Panc1 (cell line): ENCODE measurements around the gene TNNC2. TPM values are rescaled to one million over a fixed set of nuclear protein-coding genes. Genes with fewer than 3 reads are reported as not detected.

ENCODE experiments used
- ATAC-seq: fragments of 200-7000 bp; cut with Tn5 transposase; 2 replicates; pipeline ENCODE4 v1.9.1; 2020; ENCODE audit warnings: mild to moderate bottlenecking, moderate library complexity
- BruUV-seq: library from RNA; stranded (reverse); fragments of 400-500 nt; replicated peaks from 2 replicates; lab custom pipeline; 2021; lab: Mats Ljungman, UMichigan
- CTCF ChIA-PET: fragments of 300-600 bp; sonication (Branson Sonifier 250); formaldehyde crosslinking; loops from one replicate; lab custom pipeline; 2022; ENCODE audit warnings: antibody characterized with exemption; lab: Charles Lee
- POLR2A ChIA-PET: fragments of 300-600 bp; sonication (Branson Sonifier 250); formaldehyde crosslinking; loops from one replicate; lab custom pipeline; 2022; ENCODE audit warnings: antibody characterized with exemption; lab: Charles Lee
- DNase-seq: peaks from one replicate; pipeline ENCODE4 v3.0.0-alpha.2; 2010; ENCODE audit warnings: low read depth, low spot score
- H3K27ac ChIP-seq: 2 replicates; pipeline ENCODE4 v1.5.1; 2011; ENCODE audit warnings: mild to moderate bottlenecking, low read length, inconsistent platforms
- H3K27me3 ChIP-seq: fragments of 200-500 bp; sonication (Bioruptor generic); 2 replicates; pipeline ENCODE4 v1.6.0; 2014; ENCODE audit warnings: low read length, inconsistent platforms; ENCODE audit not compliant: control insufficient read depth, insufficient read depth
- H3K36me3 ChIP-seq: fragments of 200-500 bp; sonication (Bioruptor generic); 2 replicates; pipeline ENCODE4 v1.5.1; 2014; ENCODE audit warnings: inconsistent platforms, mild to moderate bottlenecking, low read length, moderate library complexity; ENCODE audit not compliant: control insufficient read depth, insufficient read depth
- H3K4me1 ChIP-seq: 2 replicates; pipeline ENCODE4 v1.5.1; 2011; ENCODE audit warnings: inconsistent platforms, mild to moderate bottlenecking, low read length, moderate library complexity; ENCODE audit not compliant: control insufficient read depth, insufficient read depth
- H3K4me3 ChIP-seq, 2 experiments: 2 replicates each; pipeline ENCODE4 v1.5.1; 2011 to 2012; ENCODE audit warnings: low read depth in 2 of 2, low read length in 2 of 2, mild to moderate bottlenecking in 2 of 2, inconsistent platforms in 1 of 2, moderate library complexity in 1 of 2
- H3K9me3 ChIP-seq: fragments of 200-500 bp; sonication (Bioruptor generic); 2 replicates; pipeline ENCODE4 v1.5.1; 2014; ENCODE audit warnings: low read depth, mild to moderate bottlenecking, inconsistent platforms, low read length, moderate library complexity; ENCODE audit not compliant: control insufficient read depth, insufficient read depth
- POLR2AphosphoS5 ChIP-seq: IDR thresholded peaks from 2 replicates; pipeline ENCODE4 v1.6.1; 2012; ENCODE audit warnings: mild to moderate bottlenecking, low read depth, low read length, moderate library complexity
- SIN3A ChIP-seq: IDR thresholded peaks from 2 replicates; pipeline ENCODE4 v1.6.1; 2012; ENCODE audit warnings: low read depth, mild to moderate bottlenecking, low read length, moderate library complexity, borderline replicate concordance; ENCODE audit not compliant: insufficient read depth
- TCF7L2 ChIP-seq: IDR thresholded peaks from 2 replicates; pipeline ENCODE4 v1.6.1; 2011; ENCODE audit warnings: mild to moderate bottlenecking, low read depth, low read length, inconsistent platforms
- in situ Hi-C: cut with HindIII; loops from 2 replicates; pipeline ENCODE4 v1.10.0; 2016; ENCODE audit warnings: low sequenced_read_pairs, low pct_unique_long_range_greater_than_20kb
- intact Hi-C: fragments of 100-400 bp; cut with micrococcal nuclease; formaldehyde crosslinking; loops from one replicate; pipeline ENCODE4 v1.10.0; 2022; ENCODE audit not compliant: unreplicated experiment
- total RNA-seq: library from RNA; stranded (reverse); gene quantifications from one replicate; pipeline ENCODE4 v1.2.1, GENCODE V29; 2021; ENCODE audit not compliant: unreplicated experiment
- TF ChIP-seq, protein P1 (sequence below): fragments of 450-650 bp; IDR thresholded peaks from 2 replicates; pipeline ENCODE4 v1.5.1; 2017; ENCODE audit warnings: mild to moderate bottlenecking
- TF ChIP-seq, protein P2 (sequence below), 2 experiments: IDR thresholded peaks; 2 replicates each; pipeline ENCODE4 v1.6.1; 2011 to 2012; ENCODE audit warnings: low read depth in 2 of 2, control low read depth in 1 of 2, low read length in 1 of 2, mild to moderate bottlenecking in 1 of 2, moderate library complexity in 1 of 2; ENCODE audit not compliant: insufficient read depth in 1 of 2

TNNC2 gene
- total RNA-seq, 1 experiment from 2014 or later: 0.26 TPM

DNA sequence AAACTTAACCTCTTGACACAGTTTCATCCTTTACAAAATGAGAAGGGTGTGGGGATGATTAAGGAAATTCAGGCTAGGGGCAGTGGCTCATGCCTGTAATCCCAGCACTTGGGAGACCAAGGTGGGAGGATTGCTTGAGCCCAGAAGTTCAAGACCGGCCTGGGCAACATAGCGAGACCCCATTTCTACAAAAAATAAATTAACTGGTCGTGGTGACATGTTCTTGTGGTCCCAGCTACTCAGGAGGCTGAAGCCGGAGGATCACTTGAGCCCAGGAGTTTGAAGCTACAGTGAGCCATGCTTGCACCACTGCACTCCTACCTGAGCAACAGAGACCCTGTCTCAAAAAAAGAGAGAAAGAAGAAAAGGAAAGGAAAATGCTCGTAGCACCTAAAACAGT lies 39.3 kb upstream of the TNNC2 start:
- in situ Hi-C loops: no loop called here
- Histone ChIP-seq H3K9me3 (no peaks in the 10 kb centered on the region), H3K4me1 (peaks cover 7% of the 10 kb centered on the region; the same call in 1 of the 2 replicates), H3K4me3 (no peak overlapping the region), H3K36me3 (no peaks in the 10 kb centered on the region), H3K27ac (no peak overlapping the region), H3K27me3 (no peaks in the 10 kb centered on the region)
- ATAC-seq (no peak), DNase-seq (no peak)
- ChIA-PET POLR2A (no interaction called here), CTCF (no interaction called here)
- intact Hi-C loops: no loop called here
- BruUV-seq: no TSS peak
- TF ChIP-seq, protein P1, sequence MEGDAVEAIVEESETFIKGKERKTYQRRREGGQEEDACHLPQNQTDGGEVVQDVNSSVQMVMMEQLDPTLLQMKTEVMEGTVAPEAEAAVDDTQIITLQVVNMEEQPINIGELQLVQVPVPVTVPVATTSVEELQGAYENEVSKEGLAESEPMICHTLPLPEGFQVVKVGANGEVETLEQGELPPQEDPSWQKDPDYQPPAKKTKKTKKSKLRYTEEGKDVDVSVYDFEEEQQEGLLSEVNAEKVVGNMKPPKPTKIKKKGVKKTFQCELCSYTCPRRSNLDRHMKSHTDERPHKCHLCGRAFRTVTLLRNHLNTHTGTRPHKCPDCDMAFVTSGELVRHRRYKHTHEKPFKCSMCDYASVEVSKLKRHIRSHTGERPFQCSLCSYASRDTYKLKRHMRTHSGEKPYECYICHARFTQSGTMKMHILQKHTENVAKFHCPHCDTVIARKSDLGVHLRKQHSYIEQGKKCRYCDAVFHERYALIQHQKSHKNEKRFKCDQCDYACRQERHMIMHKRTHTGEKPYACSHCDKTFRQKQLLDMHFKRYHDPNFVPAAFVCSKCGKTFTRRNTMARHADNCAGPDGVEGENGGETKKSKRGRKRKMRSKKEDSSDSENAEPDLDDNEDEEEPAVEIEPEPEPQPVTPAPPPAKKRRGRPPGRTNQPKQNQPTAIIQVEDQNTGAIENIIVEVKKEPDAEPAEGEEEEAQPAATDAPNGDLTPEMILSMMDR: no peak
- TF ChIP-seq TCF7L2 (no peak), SIN3A (no peak), POLR2AphosphoS5 (no peak)
- TF ChIP-seq, protein P2, sequence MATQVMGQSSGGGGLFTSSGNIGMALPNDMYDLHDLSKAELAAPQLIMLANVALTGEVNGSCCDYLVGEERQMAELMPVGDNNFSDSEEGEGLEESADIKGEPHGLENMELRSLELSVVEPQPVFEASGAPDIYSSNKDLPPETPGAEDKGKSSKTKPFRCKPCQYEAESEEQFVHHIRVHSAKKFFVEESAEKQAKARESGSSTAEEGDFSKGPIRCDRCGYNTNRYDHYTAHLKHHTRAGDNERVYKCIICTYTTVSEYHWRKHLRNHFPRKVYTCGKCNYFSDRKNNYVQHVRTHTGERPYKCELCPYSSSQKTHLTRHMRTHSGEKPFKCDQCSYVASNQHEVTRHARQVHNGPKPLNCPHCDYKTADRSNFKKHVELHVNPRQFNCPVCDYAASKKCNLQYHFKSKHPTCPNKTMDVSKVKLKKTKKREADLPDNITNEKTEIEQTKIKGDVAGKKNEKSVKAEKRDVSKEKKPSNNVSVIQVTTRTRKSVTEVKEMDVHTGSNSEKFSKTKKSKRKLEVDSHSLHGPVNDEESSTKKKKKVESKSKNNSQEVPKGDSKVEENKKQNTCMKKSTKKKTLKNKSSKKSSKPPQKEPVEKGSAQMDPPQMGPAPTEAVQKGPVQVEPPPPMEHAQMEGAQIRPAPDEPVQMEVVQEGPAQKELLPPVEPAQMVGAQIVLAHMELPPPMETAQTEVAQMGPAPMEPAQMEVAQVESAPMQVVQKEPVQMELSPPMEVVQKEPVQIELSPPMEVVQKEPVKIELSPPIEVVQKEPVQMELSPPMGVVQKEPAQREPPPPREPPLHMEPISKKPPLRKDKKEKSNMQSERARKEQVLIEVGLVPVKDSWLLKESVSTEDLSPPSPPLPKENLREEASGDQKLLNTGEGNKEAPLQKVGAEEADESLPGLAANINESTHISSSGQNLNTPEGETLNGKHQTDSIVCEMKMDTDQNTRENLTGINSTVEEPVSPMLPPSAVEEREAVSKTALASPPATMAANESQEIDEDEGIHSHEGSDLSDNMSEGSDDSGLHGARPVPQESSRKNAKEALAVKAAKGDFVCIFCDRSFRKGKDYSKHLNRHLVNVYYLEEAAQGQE (IDR thresholded peaks at IDR 0.05; ENCODE audit: insufficient read depth in 1 of 2, low read depth in 2 of 2, low read length in 1 of 2): no peak

DNA sequence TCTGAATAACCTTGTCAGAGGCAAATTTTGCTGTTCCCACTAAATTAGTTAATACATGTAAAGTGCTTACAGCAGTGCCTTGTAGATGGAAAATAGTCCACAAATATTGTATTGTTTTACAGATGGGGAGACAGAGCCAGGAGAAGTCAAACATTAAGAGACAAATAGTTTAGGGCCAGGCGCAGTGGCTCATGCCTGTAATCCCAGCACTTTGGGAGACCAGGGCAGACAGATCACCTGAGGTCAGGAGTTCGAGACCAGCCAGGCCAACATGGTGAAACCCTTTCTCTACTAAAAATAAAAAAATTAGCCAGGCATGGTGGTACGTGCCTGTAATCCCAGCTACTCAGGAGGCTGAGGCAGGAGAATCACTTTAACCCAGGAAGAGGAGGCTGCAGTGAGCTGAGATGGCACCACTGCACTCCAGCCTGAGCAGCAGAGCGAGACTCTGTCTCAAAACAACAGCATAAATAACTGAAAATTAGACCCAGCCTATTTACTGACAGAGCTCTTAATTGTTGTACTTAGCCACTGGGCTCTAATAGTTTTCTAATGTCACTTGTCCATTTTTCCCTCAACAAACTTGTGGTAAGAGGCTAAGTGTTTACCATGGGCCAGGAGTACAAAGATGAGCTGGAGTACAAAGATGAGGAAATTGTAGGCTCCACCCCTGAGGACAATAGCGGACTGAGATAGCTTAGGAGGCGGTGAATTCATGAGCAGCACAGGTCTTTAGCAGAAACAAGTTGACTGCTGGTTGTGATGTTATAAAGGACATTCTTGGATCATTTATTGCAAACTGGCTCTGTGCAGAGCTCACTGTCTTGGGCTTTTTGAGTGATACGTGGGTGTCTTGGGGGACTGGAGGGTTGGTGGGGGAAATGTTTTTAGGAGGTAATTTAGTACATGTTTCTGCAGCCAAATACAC lies 36.7 kb upstream of the TNNC2 start:
- Histone ChIP-seq H3K27me3 (no peaks in the 10 kb centered on the region), H3K27ac (no peak overlapping the region), H3K9me3 (no peaks in the 10 kb centered on the region), H3K36me3 (no peaks in the 10 kb centered on the region), H3K4me1 (peaks cover 7% of the 10 kb centered on the region; the same call in 1 of the 2 replicates), H3K4me3 (no peak overlapping the region)
- intact Hi-C loops (no loop called here), in situ Hi-C loops (no loop called here)
- TF ChIP-seq SIN3A: no peak
- TF ChIP-seq POLR2AphosphoS5: no peak
- no peak for TF ChIP-seq TCF7L2
- TF ChIP-seq, protein P2 (IDR thresholded peaks at IDR 0.05; ENCODE audit: insufficient read depth in 1 of 2, low read depth in 2 of 2, low read length in 1 of 2): no peak
- TF ChIP-seq, protein P1: no peak
- DNase-seq: no peak
- no TSS peak for BruUV-seq
- POLR2A ChIA-PET: no interaction called here
- ATAC-seq: no peak
- CTCF ChIA-PET: no interaction called here
